ENCODE results near the gene POMT1.

Gene POMT1

DNA sequence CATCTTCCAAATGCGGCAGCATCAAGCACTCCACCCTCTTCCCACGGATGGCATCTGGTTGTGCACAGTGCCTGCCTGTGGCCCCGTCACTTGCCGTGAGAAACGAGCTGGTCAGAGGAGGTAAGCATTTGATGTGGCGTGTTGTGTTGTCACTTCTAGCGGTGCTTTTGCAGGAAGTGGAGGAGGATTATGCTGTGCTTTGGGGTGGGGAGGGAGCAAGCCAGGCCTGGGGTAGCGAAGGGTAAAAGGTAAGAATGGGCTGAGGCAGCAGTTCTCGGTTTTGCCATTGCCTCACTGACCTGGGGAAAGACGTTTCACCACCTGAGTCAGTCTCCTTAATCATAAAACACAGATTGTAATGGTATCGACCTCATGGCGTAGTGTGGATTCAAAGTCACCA, 2.3 kb upstream of the POMT1 start:
- DNase-seq (ENCODE audit: low spot score): peak; percentile 21
- TF ChIP-seq, protein P1, sequence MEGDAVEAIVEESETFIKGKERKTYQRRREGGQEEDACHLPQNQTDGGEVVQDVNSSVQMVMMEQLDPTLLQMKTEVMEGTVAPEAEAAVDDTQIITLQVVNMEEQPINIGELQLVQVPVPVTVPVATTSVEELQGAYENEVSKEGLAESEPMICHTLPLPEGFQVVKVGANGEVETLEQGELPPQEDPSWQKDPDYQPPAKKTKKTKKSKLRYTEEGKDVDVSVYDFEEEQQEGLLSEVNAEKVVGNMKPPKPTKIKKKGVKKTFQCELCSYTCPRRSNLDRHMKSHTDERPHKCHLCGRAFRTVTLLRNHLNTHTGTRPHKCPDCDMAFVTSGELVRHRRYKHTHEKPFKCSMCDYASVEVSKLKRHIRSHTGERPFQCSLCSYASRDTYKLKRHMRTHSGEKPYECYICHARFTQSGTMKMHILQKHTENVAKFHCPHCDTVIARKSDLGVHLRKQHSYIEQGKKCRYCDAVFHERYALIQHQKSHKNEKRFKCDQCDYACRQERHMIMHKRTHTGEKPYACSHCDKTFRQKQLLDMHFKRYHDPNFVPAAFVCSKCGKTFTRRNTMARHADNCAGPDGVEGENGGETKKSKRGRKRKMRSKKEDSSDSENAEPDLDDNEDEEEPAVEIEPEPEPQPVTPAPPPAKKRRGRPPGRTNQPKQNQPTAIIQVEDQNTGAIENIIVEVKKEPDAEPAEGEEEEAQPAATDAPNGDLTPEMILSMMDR (conservative IDR thresholded peaks at IDR 0.05; ENCODE audit: low read depth): no peak
- peak overlapping the region; percentile 55 for H3K27ac ChIP-seq
- CTCF ChIA-PET: interaction anchor here (1.0 to 1.6 kb wide), 4 partner anchors 9 to 164 kb away, joined by 3 to 5 read pairs (median 4); no protein-coding TSS in a partner anchor
- POLR2A ChIA-PET (ENCODE audit: low non-redundant PET): interaction anchor here (0.5 to 0.6 kb wide), 2 partner anchors 150 to 1072 kb away, joined by 3 to 6 read pairs; no protein-coding TSS in a partner anchor

DNA sequence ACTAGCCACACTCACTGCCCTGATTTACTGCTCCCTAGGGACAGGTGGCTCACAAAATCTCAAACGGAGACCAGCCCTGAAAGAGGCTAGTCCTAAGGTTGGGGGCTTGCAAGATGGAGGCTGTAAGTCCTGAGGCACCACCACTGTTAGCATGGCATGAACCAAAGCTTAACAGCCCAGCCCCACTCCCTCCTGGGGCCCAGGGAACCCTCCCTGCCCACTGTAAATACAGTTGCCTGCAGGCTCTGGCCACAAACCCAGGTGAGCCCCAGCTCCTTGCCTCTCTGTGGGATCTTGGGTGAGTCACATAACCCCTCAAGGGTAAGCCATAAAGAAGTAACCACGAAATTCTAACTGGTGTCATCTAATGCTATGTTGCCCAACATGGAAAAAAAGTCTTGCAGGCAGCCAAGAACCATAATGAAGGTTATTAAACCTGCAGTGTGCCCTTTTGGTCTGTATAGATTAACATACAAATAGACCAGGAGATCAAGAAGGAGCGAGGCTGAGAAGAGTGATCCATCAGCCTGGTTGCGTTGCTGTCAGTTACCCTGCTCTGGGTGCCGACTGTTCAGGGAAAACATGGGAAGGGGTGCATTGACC, 1.7 kb upstream of the POMT1 start:
- peak; percentile 80 for DNase-seq (ENCODE audit: low spot score)
- TF ChIP-seq, protein P1 (conservative IDR thresholded peaks at IDR 0.05; ENCODE audit: low read depth): no peak
- peak overlapping the region; percentile 55 for H3K27ac ChIP-seq
- CTCF ChIA-PET: interaction anchor here (1.0 to 1.6 kb wide), 4 partner anchors 9 to 165 kb away, joined by 3 to 5 read pairs (median 4); no protein-coding TSS in a partner anchor
- POLR2A ChIA-PET (ENCODE audit: low non-redundant PET): interaction anchor here (0.5 to 0.6 kb wide), 2 partner anchors 150 to 1071 kb away, joined by 3 to 6 read pairs; no protein-coding TSS in a partner anchor

GRCh38 chr9:131503626-131504465, 1.1 kb downstream of the POMT1 start:
- POLR2A ChIA-PET (ENCODE audit: low non-redundant PET): interaction anchor here (1.0 kb wide), 1 partner anchor 8 kb away, joined by 3 read pairs; no protein-coding TSS in a partner anchor
- H3K27ac ChIP-seq: peak overlapping the region; percentile 36
- DNase-seq (ENCODE audit: low spot score): peak; percentile 69
- TF ChIP-seq, protein P1 (conservative IDR thresholded peaks at IDR 0.05; ENCODE audit: low read depth): no peak
- CTCF ChIA-PET: interaction anchor here (0.6 to 1.1 kb wide), 5 partner anchors 9 to 167 kb away, joined by 3 to 4 read pairs (median 3); partner anchors contain the start of gene UCK1

DNA sequence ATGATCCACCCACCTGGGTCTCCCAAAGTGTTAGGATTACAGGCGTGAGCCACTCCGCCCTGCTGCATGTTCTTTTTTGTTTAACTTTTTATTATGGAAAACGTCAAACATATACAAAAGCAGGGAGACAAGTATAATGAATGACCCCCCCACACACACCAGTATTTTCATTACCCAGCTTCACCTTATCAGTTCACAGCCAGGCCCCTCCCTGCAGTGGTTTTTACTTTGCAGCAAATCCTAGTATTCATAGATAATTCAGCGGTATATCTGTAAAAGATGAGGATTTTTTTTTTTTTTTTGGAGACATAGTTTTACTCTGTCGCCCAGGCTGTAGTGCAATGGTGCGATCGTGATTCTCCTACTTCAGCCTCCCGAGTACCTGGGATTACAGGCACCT, 2.3 kb downstream of the POMT1 start:
- TF ChIP-seq, protein P1 (conservative IDR thresholded peaks at IDR 0.05; ENCODE audit: low read depth): no peak
- H3K27ac ChIP-seq: no peak overlapping the region
- POLR2A ChIA-PET (ENCODE audit: low non-redundant PET): no interaction called here
- no peak for DNase-seq (ENCODE audit: low spot score)
- CTCF ChIA-PET: no interaction called here

DNA sequence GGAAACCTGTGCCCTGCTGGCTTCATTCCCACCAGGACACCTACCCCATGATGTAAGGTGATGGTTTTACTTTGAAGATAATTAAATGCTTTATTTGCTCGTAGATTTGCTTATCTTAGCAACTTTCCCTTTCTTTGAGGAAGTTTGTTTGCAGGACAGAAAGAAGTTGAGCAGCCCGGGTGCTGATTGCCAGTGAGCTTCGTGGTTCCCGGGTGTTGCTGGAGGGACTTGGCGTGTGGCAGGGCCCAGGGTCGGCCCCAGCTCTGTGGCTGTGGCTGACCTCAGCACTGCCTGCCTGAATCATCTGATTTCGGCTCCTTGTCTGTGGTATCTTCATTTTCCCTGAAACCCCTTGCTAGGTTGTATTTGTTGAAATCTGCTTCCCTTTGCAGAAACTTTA, 8.7 kb downstream of the POMT1 start:
- CTCF ChIA-PET: interaction anchor here (1.3 kb wide), 1 partner anchor 11 kb away, joined by 4 read pairs; no protein-coding TSS in a partner anchor
- no peak overlapping the region for H3K27ac ChIP-seq
- POLR2A ChIA-PET (ENCODE audit: low non-redundant PET): interaction anchor here (1.1 kb wide), 1 partner anchor 8 kb away, joined by 3 read pairs; the partner anchor contains the start of gene POMT1
- DNase-seq (ENCODE audit: low spot score): no peak
- TF ChIP-seq, protein P1 (conservative IDR thresholded peaks at IDR 0.05; ENCODE audit: low read depth): no peak

GRCh38 chr9:131511880-131512279, 9.2 kb downstream of the POMT1 start:
- ChIA-PET CTCF (interaction anchor here (0.8 to 1.3 kb wide), 2 partner anchors 11 to 163 kb away, joined by 4 read pairs; no protein-coding TSS in a partner anchor), POLR2A (ENCODE audit: low non-redundant PET) (interaction anchor here (1.1 kb wide), 1 partner anchor 9 kb away, joined by 3 read pairs; the partner anchor contains the start of gene POMT1)
- no peak for DNase-seq (ENCODE audit: low spot score)
- TF ChIP-seq, protein P1 (conservative IDR thresholded peaks at IDR 0.05; ENCODE audit: low read depth): no peak
- H3K27ac ChIP-seq: no peak overlapping the region
